Fibroblast of mammary gland (primary cell): ENCODE results near the gene CHRM4.

Experiments used
- DNase-seq: peaks from one replicate; pipeline ENCODE4 v3.0.0-alpha.2; 2010; ENCODE audit warnings: low read depth
- H3K4me3 ChIP-seq: 2 replicates; pipeline ENCODE4 v1.5.1; 2011; ENCODE audit warnings: low read depth, mild to moderate bottlenecking, low read length, moderate library complexity; ENCODE audit not compliant: control insufficient read depth
- TF ChIP-seq, protein P1 (sequence below): conservative IDR thresholded peaks from 2 replicates; pipeline ENCODE4 v1.5.1; 2011; ENCODE audit warnings: low read depth, low read length, inconsistent platforms; ENCODE audit not compliant: control insufficient read depth, insufficient read depth

Gene CHRM4

DNA sequence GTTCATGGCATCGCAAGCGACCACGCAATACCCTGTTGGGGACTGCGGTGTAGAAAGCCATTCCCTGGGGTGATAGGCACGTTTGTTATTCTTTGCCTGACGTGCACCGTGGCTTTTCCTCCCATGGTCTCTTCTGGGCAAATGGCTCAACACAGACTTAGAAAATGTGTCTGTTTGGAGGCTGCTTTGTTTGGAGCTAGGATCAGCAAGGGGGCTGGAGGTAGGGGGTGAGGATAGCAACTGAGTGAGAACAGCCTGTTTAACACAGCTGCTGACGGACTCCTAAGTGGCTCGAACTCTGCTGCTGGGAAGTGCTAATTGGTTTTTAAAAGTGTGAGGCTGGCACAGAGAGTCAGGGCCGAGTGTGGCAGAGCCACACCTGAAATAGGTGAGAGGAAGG, 16.1 kb upstream of the CHRM4 start:
- H3K4me3 ChIP-seq, result no peak overlapping the region
- TF ChIP-seq, protein P1, sequence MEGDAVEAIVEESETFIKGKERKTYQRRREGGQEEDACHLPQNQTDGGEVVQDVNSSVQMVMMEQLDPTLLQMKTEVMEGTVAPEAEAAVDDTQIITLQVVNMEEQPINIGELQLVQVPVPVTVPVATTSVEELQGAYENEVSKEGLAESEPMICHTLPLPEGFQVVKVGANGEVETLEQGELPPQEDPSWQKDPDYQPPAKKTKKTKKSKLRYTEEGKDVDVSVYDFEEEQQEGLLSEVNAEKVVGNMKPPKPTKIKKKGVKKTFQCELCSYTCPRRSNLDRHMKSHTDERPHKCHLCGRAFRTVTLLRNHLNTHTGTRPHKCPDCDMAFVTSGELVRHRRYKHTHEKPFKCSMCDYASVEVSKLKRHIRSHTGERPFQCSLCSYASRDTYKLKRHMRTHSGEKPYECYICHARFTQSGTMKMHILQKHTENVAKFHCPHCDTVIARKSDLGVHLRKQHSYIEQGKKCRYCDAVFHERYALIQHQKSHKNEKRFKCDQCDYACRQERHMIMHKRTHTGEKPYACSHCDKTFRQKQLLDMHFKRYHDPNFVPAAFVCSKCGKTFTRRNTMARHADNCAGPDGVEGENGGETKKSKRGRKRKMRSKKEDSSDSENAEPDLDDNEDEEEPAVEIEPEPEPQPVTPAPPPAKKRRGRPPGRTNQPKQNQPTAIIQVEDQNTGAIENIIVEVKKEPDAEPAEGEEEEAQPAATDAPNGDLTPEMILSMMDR, result no peak
- no peak for DNase-seq

DNA sequence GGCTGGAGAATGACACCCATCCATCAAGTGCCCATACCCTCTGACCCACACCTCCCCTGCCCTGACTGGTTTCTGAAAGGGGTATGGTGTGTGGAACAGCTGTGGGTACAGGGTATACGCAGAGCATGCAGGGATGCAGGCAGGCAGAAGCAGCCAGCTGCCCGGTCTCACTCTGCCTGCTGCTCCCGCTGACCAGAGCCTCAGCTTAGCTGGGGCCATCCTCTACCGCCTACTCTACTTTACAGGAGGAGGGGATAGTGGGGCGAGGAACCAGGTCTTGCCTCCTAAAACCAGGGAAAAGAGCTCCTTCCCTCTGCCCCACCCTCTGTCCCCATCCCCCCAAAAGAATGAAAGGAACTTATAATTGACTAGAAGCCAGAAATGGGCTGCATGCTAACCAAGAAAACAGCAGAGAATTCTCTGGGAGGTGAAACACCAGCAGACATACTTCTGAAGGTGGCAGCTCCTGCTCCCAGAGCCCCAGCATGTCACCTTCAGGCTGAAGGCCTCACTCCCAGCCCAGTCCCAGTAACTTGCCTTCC, 13.0 kb upstream of the CHRM4 start:
- H3K4me3 ChIP-seq, result no peak overlapping the region
- TF ChIP-seq, protein P1, result no peak
- DNase-seq, result no peak

- TF ChIP-seq, protein P1, result no peak
These were observed 11.7 kb upstream of the CHRM4 start for GRCh38 chr11:46402957-46403902.

DNA sequence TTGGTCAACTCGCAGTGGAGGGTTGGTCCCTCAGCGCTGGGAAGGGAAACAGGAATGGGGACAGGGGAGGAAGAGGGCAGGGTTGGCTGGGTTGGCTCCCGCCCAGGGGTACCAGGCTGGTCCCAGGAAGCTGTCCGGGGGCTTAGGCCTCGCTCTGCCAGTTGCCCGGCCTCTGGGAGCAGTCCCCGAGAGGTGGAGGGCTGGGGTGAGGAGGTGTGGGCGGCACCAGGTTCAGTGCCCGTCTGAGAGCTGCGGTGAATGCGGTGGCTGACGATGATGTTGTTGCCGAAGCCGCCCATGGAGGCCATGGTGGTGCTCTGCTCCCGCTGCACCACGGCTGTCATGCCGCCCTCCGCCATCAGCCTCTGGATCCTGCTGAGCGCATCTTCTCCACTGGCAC, 6.0 kb upstream of the CHRM4 start:
- TF ChIP-seq, protein P1, result no peak
- no peak overlapping the region for H3K4me3 ChIP-seq
- DNase-seq, result no peak

More at GRCh38 chr11:46402957-46403902, 11.7 kb upstream of the CHRM4 start:
- H3K4me3 ChIP-seq, result no peak overlapping the region
- DNase-seq, result no peak

DNA sequence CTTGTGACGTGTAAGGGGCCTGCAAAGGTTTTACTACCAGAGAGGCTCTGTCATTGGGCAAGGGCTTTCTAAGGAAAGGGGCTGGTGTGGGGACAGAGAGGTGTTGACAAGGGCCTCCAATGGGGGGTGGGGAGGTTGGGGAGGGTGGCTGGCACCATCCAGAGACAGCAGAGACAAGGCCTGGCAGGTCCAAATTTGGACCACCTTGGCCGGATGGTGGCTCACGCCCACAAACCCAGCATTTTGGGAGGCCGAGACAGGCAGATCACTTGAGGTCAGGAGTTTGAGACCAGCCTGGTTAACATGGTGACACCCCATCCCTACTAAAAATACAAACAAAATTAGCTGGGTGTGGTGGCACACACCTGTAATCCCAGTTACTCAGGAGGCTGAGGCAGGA, 2.2 kb upstream of the CHRM4 start:
- TF ChIP-seq, protein P1, result no peak
- no peak for DNase-seq
- no peak overlapping the region for H3K4me3 ChIP-seq

- no peak overlapping the region for H3K4me3 ChIP-seq
- TF ChIP-seq, protein P1, result no peak
- DNase-seq, result no peak
These were observed 1.6 kb upstream of the CHRM4 start for GRCh38 chr11:46393231-46393616.
